Jurkat, Clone E6-1 (cell line): ENCODE data around the gene PPFIA1.
"Not testable (repeated sequence)": the region's sequence is repeated elsewhere in the genome, so short reads cannot be mapped to it uniquely, and the experiment has no call there.

Source experiments
- DNase-seq: peaks from one replicate; pipeline ENCODE4 v3.0.0-alpha.2; 2011; ENCODE audit warnings: low read depth, low spot score
- H3K4me3 ChIP-seq: 2 replicates; pipeline ENCODE4 v1.5.1; 2011; ENCODE audit warnings: mild to moderate bottlenecking, low read length, control low read depth, moderate library complexity

PPFIA1 gene

DNA sequence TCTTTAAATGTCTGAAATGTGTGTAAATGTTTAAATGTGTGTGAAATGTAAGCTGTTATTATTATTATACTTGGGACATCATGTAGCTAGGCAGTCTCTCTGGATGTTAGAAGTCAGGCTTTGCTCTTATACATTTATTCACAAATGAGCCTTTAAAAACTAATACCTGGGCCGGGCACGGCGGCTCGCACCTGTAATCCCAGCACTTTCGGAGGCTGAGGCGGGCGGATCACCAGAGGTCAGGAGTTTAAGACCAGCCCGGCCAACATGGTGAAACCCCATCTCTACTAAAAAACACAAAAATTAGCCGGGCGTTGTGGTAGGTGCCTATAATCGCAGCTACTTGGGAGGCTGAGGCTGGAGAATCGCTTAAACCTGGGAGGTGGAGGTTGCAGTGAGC is 106.1 kb downstream of the PPFIA1 start:
- H3K4me3 ChIP-seq = no peak overlapping the region
- DNase-seq = no peak

GRCh38 chr11:70377645-70378044 is 107.2 kb downstream of the PPFIA1 start:
- DNase-seq = no peak
- H3K4me3 ChIP-seq = no peak overlapping the region

- DNase-seq = no peak
- H3K4me3 ChIP-seq = no peak overlapping the region
Observed at GRCh38 chr11:70378506-70379134, 108.1 kb downstream of the PPFIA1 start.

DNA sequence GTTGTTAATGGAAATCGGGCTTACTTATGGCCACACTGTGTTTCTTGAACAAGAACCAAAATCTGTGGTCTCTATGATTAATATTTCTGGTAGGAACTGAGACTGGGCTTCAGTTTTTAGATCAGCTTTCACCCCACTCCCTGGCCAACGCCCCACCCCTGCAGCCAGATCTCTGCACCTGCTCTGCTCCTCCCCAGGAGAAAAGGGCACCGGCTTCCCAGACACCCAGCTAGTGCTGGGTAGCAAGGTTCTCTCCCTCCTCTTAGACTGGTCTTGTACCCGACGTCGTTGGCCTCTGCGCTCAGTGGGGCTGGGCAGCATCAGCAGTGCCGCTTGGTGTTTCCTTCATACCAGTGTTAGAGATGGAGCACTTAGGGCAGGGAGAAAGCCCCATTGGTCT is 110.9 kb downstream of the PPFIA1 start:
- no peak for DNase-seq
- no peak overlapping the region for H3K4me3 ChIP-seq

GRCh38 chr11:70381872-70382861 is 111.7 kb downstream of the PPFIA1 start:
- no peak for DNase-seq
- H3K4me3 ChIP-seq = no peak overlapping the region

DNA sequence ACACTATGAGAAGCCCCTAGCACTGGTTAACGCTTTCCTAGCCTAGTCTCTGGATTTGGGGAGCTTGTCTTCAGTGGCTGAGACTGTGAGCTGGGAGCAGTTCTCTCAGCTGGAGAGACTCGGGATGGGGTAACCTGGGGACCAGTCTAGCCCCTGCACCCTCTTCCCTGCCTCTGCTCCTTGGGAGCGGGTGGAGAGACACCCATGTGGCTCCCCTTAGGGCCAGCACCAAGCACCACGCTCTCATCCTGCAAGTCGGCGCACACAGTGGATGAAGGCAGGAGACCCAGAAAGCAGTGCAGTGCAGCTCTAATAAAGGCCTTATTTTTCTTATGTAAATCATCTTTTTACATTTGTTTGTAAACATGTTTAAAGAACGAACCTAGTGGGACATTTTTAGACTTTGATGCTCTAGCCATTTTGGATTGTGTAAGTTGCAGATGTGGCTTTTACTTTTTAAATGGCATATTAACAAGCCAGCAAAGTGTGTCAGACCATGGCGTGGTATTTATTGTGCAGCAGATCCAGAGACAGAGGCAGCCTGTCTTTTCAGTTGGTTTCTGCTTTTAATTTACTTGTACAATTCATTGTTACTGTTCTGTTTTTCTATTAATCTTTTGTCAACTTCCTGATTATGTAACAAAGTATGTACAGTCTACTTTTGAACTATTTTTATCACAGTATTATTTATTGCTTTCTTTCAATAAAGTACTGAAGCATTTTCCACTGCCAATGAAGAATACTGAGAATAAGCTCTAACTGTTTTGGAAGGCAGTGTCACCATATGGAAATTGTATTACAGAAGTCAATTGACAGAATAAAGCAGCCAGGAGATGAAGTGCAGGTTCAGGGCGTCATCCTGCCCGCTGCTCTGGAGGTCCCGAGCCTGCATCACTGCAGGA is 113.4 kb downstream of the PPFIA1 start:
- DNase-seq = no peak
- H3K4me3 ChIP-seq = no peak overlapping the region

DNA sequence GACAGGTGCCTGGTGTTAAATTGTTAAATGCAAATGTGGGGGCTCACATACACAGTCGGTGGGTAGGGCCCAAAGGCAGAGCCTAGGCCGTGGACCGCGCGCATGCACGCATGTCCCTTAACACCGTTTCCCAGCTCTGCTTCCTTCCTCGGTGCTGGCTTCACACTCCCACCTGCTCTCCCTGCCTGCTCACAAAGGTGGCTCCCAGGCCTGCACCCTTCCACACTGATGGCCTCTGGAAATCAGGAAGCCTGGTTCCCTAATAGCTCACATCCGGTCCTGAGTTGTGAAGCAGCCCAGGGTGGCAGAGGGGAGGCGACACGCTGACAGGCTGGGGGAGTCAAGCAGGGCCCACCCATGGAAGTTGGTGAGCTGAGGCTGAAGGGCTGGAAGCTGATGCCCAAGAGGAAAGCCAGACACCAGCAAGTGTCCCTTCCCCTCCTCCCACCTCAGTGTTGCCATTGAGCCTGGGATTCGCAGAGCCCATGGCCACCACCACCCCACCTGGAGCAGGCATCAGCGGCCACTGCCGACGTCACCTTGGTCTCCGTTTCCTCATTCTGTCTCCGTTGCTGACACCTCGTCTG is 114.2 kb downstream of the PPFIA1 start:
- no peak overlapping the region for H3K4me3 ChIP-seq

DNA sequence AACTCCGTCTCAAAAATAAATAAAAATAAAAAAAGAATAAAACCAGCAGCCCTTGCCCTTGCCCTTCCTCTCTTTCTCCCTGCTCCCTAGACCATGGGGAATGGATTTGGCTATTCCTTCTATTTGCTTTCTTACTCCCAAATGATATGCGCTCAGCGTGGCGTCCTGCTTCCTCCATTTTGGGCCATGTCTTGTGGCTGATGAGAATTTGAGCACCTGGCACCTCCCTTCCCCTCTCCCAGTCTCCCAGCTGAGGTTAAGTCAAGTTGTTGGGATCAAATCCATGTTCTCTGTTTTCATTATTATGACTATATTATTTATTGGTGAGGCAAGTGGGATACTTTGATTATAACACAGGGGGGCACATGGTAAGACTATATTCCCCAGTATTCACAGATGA is 117.1 kb downstream of the PPFIA1 start:
- no peak for DNase-seq
- no peak overlapping the region for H3K4me3 ChIP-seq

More for the DNA sequence above, 114.2 kb downstream of the PPFIA1 start:
- DNase-seq = no peak

DNA sequence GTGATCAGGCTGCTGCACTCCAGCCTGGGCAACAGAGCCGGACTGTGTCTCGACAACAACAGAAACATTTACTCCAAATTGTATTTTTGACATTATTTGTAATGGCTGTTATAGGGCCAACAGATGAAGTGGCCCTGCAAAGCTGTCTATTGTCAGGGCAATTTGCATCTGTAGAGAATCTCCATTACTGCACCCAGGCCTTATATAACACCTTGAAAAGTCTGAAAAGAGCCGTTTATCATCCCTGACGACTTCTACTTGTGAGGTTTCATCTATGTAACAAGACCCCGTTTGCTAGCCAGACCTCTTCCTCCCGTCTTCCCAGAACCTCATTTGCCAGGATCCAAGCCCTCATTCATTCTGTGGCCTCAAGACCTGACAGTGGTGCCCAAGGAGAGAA is 118.7 kb downstream of the PPFIA1 start:
- no peak overlapping the region for H3K4me3 ChIP-seq
- no peak for DNase-seq

GRCh38 chr11:70390882-70391281 is 120.4 kb downstream of the PPFIA1 start:
- DNase-seq, H3K4me3 ChIP-seq: not testable (repeated sequence)

DNA sequence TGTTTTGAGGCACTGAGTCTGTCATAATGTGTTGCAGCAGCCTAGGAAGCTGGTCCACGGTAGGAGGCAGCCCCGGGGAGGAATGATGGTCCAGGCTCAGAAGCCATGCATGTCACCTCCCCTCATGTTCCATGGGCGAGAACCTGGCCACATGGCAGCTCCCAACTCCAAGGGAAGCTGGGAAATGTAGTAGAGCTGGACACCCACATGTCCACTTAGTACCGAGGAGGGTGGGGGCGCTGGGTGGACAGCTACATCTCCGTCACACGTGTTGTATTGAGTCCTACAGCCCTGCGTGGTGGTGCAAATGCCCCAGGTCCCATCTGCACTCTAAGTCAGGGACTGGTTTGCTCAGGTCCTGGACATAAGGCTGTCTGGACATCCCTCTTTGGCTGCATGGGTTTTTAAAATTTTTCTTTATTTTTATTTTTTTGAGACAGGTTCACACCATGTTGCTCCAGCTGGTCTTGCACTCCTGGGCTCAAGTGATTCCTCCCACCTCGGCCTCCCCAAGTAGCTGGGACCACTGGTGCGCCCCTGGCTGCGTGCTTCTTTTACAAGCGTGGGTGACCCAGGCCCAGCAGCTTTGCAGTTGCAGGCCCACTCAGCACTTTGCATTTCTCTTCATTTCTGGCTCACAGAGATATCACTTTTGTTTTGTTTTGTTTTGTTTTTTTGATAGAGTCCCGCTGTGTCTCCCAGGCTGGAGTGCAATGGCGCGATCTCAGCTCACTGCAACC is 123.9 kb downstream of the PPFIA1 start:
- H3K4me3 ChIP-seq = no peak overlapping the region
- DNase-seq = no peak

GRCh38 chr11:70397336-70397982 is 127.0 kb downstream of the PPFIA1 start:
- H3K4me3 ChIP-seq = peak overlapping the region; percentile 55
- DNase-seq = no peak

GRCh38 chr11:70397983-70398833 is 127.7 kb downstream of the PPFIA1 start, which contains the start of gene CTTN:
CTTN (plus strand) TSS chr11:70398529; CDS start chr11:70407298, 8,769 bp downstream.
- no peak for DNase-seq
- H3K4me3 ChIP-seq = peak within 1 kb of the TSS; percentile 55

DNA sequence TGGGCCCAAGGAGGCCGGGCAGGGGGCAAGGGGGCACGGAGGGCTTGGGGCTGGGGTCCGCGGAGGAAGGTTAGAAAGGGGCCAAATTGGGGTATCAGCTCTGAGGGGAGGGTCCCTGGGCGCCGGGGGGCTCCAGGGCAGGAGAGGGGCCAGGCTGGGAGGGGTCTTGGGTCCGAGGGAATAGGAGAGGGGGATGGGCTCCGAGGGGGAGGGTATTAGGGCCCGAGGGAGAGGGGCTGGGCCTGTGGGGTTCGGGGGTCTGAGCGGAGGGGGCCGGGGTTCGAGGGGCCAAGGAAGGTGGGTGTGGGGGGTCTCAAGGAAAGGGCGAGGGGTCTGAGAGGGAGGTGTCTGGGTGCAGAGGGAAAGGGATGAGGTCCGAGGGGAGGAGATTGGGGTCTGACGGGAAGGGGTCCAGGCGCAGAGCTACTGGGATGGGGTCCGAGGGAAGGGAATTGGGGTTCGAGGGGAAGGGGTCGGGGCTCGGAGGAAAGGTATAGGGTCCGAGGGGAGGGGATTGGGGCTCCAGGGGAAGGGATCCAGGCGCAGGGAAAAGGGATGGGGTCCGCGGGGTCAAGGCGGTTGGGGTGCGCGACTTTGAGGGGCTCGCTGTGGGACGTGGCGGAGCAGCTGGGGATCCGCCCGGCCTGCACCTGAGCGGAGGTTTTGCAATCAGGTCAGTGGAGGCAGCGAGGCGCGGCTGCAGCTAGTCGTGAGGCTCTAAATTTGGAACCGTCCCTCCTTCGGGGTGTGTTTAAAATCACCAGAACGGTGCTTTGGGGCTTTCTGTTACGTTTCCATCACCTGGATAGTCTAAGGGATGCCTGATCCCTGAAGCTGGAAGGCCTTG is 128.6 kb downstream of the PPFIA1 start:
- peak overlapping the region; percentile 55 for H3K4me3 ChIP-seq
- DNase-seq = no peak

GRCh38 chr11:70399681-70400112 is 129.2 kb downstream of the PPFIA1 start:
- no peak overlapping the region for H3K4me3 ChIP-seq
- no peak for DNase-seq

GRCh38 chr11:70400643-70401042 is 130.2 kb downstream of the PPFIA1 start:
- DNase-seq = no peak

More at GRCh38 chr11:70400643-70401042, 130.2 kb downstream of the PPFIA1 start:
- no peak overlapping the region for H3K4me3 ChIP-seq
